C4-2B (cell line): ENCODE results near the gene FOXD2.

ENCODE experiments used
- CTCF ChIP-seq: fragments of 450-650 bp; conservative IDR thresholded peaks from 2 replicates; pipeline ENCODE4 v1.5.1; 2017; ENCODE audit warnings: mild to moderate bottlenecking
- ZFX ChIP-seq: fragments of 450-650 bp; IDR thresholded peaks from 2 replicates; pipeline ENCODE4 v1.6.1; 2017

GRCh38 chr1:47481936-47482335, 44.1 kb downstream of the FOXD2 start:
- TF ChIP-seq CTCF: no peak
- TF ChIP-seq ZFX: no peak
